ENCODE results near the gene EEFSEC.
A peak's percentile ranks its signal among the peaks of the same experiment; 100 is the strongest.

The EEFSEC gene

DNA sequence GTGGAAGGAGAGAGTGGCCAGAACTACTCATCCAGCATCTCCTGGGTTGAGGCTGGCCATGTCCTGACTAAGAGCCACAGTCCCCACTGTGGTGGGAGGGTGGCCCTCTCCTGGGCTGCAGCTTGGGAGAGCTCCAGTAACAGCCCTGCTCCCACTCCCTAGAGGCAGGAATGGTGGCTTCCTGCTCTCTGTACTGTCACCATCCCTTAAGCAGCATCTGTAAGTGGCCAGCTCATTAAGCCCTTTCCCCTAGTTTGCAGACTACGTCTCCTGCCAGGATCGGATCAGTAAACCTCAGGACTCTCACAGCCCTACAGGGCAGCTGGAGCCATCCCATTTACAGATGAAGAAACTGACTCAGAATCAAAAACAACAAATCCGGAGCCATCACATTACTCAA, 282.9 kb downstream of the EEFSEC start:
- H3K27ac ChIP-seq, result no peak overlapping the region

DNA sequence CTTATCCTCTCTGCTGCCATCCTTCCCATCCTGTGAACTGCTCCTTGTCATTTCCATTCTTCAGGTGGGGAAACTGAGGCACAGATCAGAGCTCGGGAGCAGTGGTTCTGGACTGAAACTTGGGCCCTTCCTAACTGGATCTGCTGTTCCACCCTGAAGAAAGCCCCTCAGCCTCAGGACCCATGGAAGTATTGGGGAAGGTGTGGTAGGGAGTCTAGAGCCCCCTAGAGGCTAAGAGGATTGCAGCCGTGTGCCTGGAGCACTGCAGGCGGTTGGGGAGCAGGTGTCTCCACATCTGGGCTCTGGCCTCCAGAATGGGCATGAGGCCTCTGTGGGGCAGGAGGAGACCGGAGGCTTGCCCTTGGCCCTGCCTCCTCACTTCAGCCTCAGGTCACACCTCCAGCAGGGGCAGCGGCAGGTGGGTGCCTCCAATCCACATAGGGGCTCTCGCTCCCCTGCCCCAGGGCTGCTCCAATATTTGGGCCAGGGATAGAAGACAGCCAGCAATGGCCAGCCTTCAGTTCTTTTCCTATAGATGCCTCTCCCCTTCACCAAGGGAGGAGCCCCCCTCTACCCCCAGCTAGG, 285.3 kb downstream of the EEFSEC start:
- no peak overlapping the region for H3K27ac ChIP-seq
- ChIA-PET CTCF (interaction anchor here (0.6 to 1.4 kb wide), 4 partner anchors 13 to 502 kb away, joined by 3 to 5 read pairs (median 4); no protein-coding TSS in a partner anchor), POLR2A (ENCODE audit: low non-redundant PET) (no interaction called here)
- TF ChIP-seq, protein P1, sequence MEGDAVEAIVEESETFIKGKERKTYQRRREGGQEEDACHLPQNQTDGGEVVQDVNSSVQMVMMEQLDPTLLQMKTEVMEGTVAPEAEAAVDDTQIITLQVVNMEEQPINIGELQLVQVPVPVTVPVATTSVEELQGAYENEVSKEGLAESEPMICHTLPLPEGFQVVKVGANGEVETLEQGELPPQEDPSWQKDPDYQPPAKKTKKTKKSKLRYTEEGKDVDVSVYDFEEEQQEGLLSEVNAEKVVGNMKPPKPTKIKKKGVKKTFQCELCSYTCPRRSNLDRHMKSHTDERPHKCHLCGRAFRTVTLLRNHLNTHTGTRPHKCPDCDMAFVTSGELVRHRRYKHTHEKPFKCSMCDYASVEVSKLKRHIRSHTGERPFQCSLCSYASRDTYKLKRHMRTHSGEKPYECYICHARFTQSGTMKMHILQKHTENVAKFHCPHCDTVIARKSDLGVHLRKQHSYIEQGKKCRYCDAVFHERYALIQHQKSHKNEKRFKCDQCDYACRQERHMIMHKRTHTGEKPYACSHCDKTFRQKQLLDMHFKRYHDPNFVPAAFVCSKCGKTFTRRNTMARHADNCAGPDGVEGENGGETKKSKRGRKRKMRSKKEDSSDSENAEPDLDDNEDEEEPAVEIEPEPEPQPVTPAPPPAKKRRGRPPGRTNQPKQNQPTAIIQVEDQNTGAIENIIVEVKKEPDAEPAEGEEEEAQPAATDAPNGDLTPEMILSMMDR (conservative IDR thresholded peaks at IDR 0.05; ENCODE audit: low read depth), result peak; percentile 21; the same call in 1 of the 2 replicates
- DNase-seq (ENCODE audit: low spot score), result no peak

More for the DNA sequence above, 282.9 kb downstream of the EEFSEC start:
- ChIA-PET CTCF (no interaction called here), POLR2A (ENCODE audit: low non-redundant PET) (no interaction called here)
- DNase-seq (ENCODE audit: low spot score), result no peak
- TF ChIP-seq, protein P1 (conservative IDR thresholded peaks at IDR 0.05; ENCODE audit: low read depth), result no peak

DNA sequence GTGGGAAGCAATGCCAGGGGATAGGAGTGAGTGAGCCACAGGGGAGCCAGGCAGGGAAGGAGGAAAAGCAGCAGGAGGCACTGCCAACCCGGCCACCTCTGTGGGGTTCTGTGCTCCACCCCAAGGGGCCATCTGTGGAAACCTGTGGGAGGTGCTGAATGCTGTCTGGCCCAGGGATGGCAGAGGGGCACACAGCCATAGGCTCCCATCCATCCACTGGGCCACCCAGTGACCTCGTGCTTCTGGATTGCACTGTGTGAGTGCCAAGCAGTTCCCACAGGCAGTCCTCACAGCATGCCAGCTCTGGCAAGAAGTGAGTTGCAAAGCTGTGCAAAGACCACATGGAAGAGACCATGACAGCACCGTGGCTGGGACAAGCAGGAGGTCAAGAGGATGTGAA, 285.9 kb downstream of the EEFSEC start:
- ChIA-PET CTCF (interaction anchor here (0.6 to 1.4 kb wide), 3 partner anchors 13 to 502 kb away, joined by 3 to 4 read pairs (median 4); no protein-coding TSS in a partner anchor), POLR2A (ENCODE audit: low non-redundant PET) (no interaction called here)
- H3K27ac ChIP-seq, result no peak overlapping the region
- DNase-seq (ENCODE audit: low spot score), result no peak
- TF ChIP-seq, protein P1 (conservative IDR thresholded peaks at IDR 0.05; ENCODE audit: low read depth), result no peak

DNA sequence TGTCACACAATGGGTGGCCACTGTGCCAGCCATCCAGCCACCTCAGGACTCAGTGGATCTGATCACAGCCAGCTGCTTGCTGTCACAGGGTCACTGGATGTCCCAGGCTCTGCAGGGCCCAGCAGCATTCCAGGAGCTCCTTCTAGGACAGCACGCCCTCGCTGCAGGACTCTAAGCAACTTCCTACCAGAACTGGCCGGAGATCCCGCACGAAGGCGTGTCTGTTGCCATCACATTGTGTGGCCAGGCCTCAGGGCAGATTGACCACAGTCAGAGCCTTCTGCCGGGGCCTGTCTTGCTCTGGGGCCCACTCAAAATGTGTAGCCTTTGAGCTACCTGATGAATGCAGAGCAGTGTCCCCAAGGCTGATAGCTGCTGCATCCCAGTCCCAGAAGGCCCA, 288.8 kb downstream of the EEFSEC start:
- POLR2A ChIA-PET (ENCODE audit: low non-redundant PET), result no interaction called here
- TF ChIP-seq, protein P1 (conservative IDR thresholded peaks at IDR 0.05; ENCODE audit: low read depth), result no peak

DNA sequence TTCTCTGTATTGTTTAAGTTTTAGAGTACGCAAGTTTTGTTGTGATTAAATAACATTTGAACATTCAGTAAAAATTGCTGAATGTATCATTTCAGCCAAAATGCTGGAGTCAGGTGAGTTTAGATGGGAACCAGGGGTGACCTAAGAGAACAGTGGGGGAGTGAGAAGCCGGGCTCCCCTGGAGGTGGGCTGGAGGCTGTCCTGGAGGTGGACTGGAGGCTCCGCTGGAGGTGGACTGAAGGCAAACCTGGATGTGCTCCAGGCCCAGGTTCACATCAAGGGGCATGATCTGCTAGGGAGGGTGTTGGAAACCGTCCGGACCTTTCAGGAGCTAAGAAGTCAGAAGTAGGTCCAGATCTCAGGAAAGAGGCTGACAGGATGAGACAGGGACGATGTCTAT, 289.7 kb downstream of the EEFSEC start:
- ChIA-PET CTCF (no interaction called here), POLR2A (ENCODE audit: low non-redundant PET) (no interaction called here)
- DNase-seq (ENCODE audit: low spot score), result no peak
- TF ChIP-seq, protein P1 (conservative IDR thresholded peaks at IDR 0.05; ENCODE audit: low read depth), result no peak
- H3K27ac ChIP-seq, result no peak overlapping the region

More for the DNA sequence above, 288.8 kb downstream of the EEFSEC start:
- no peak for DNase-seq (ENCODE audit: low spot score)
- CTCF ChIA-PET, result no interaction called here
- H3K27ac ChIP-seq, result no peak overlapping the region

DNA sequence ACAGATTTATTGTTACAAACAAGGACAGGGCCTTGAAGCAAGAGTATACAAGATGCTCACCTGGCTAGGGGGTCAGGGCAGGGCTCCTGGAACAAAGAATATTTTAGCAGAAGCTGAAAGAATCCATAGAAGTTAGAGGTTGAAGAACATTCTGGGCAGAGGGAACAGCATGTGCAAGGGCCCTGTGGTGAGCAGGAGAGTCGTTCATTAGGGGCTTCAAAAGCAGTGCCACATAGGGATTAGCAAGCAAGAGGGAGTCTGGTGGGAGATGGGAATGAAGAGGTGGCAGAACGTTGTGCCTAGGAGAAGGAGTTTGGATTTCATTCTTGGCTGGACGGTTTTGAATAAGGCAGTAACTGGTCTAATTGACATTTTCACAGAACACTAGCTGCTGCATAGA, 290.5 kb downstream of the EEFSEC start:
- POLR2A ChIA-PET (ENCODE audit: low non-redundant PET), result no interaction called here
- H3K27ac ChIP-seq, result no peak overlapping the region
- no peak for DNase-seq (ENCODE audit: low spot score)
- TF ChIP-seq, protein P1 (conservative IDR thresholded peaks at IDR 0.05; ENCODE audit: low read depth), result no peak
- CTCF ChIA-PET, result no interaction called here

All from RWPE1 (cell line).